ENCODE results near the gene SASS6.
"Not testable (repeated sequence)": the region's sequence is repeated elsewhere in the genome, so short reads cannot be mapped to it uniquely, and the experiment has no call there.

Gene SASS6

DNA sequence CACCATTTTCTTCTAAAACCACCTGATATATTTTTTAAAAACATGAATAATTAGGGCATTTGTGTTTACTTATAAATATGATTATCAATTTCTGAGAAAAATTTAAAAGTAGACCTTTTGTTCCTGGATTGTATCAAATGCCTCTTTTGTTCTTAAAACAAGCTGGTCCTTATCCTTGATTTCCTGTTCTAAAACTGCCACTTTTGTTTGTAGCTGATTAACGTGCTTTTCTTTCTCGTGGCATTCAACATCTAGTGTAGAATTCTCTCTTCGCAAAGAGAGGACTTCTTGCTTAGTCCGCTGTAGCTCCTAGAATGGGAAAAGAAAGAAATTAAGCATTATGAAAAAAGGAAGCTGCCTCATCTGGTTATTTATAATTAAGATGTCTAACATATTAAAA lies 25.0 kb downstream of the SASS6 start:
- DNase-seq (ENCODE audit: low read depth): no peak

DNA sequence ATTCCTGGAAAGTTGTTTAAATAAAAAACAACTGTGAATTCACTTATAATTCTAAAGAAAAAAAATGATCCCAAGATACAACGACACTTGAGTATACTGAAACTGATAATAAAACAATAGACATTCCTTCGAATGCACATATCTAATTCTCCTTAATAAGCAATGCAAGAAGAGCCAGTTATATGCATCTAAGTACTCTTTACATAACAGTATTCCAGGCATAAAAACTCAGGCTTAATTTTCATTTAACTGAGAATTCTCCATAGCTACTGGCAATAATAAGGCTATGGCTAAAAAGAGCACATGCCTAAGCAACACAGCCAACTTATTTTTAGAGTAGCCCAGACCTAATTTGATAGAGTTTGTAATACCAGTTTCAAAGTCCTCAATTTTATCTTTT lies 31.2 kb downstream of the SASS6 start:
- DNase-seq (ENCODE audit: low read depth): no peak

GRCh38 chr1:100100202-100100601 lies 32.5 kb downstream of the SASS6 start:
- DNase-seq (ENCODE audit: low read depth): no peak

GRCh38 chr1:100090471-100090870 lies 42.3 kb downstream of the SASS6 start:
- no peak for DNase-seq (ENCODE audit: low read depth)

GRCh38 chr1:100089082-100089481 lies 43.6 kb downstream of the SASS6 start:
- no peak for DNase-seq (ENCODE audit: low read depth)

- DNase-seq (ENCODE audit: low read depth): no peak
Observed at GRCh38 chr1:100087396-100087795, 45.3 kb downstream of the SASS6 start.

DNA sequence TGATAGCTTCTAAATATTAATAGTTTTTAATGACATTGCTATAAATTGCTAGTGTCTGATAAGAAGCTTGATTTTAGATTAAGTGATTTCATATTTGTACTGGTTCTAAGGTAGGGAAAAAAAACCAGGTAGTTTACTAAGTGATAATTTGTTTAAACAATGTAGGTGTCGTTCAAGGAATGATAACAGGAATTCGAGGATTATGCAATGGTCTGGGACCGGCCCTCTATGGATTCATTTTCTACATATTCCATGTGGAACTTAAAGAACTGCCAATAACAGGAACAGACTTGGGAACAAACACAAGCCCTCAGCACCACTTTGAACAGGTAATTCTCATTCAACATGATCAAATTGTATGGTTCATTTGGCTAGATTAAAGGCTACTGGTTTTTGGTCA lies 52.4 kb downstream of the SASS6 start:
- DNase-seq (ENCODE audit: low read depth): no peak

GRCh38 chr1:100077531-100077930 lies 55.2 kb downstream of the SASS6 start:
- no peak for DNase-seq (ENCODE audit: low read depth)

- DNase-seq (ENCODE audit: low read depth): no peak
Observed at GRCh38 chr1:100076744-100077143, 56.0 kb downstream of the SASS6 start.

DNA sequence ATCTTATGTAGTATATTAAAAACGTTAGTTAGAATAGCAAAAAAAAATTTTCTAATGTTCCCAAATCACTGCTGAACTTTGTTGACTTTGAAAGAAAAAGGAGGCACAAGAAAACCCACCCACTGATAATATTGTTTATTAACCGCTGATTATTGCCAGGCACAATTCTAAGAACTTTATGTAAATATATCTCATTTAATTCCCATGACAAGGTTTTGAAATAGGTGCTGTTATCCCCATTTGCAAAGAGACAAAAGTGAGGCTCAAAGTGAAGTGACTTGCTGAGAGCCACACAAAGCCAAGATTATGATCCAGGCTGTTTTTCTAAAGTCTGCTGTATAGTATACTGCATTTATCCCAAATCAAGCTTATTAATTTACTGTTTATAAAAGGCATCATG lies 56.4 kb downstream of the SASS6 start:
- no peak for DNase-seq (ENCODE audit: low read depth)

DNA sequence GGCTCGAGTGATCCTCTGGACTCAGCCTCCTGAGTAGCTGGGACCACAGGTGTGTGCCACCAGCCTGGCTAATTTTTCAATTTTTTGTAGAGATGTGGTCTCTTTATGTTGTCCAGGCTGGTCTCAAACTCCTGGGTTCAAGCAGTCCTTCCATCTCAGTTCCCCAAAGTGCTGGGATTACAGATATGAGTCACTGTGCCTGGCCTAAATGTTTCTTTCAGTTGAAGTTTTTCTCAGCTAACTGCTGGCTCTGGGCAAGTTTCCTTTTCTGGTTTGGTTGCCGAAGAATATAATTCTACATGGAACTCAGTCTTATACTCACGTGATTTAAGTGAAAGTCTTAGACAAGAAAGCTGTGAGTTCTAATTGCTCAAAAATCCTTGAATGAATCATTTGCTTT lies 57.0 kb downstream of the SASS6 start:
- no peak for DNase-seq (ENCODE audit: low read depth)

- no peak for DNase-seq (ENCODE audit: low read depth)
Observed at GRCh38 chr1:100074604-100075395, 57.9 kb downstream of the SASS6 start.

DNA sequence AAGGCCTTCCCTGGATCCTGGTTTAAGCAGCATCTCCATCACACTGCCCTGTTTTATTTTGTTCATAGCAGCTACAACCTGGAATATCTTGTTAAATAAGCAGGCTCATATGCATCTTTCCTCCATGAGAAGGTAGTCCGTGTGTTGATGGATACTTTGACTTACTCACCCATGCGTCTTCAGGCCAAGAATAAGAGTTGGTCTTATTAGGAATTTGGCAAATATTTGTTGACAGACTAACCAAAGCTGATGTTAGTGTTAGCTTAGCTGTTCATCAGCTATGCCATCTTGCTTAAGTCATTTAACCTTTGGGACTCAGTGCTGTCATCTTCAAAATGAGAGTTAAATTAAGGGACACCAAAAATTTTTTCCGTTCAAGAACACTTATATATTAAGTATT lies 59.2 kb downstream of the SASS6 start:
- no peak for DNase-seq (ENCODE audit: low read depth)

DNA sequence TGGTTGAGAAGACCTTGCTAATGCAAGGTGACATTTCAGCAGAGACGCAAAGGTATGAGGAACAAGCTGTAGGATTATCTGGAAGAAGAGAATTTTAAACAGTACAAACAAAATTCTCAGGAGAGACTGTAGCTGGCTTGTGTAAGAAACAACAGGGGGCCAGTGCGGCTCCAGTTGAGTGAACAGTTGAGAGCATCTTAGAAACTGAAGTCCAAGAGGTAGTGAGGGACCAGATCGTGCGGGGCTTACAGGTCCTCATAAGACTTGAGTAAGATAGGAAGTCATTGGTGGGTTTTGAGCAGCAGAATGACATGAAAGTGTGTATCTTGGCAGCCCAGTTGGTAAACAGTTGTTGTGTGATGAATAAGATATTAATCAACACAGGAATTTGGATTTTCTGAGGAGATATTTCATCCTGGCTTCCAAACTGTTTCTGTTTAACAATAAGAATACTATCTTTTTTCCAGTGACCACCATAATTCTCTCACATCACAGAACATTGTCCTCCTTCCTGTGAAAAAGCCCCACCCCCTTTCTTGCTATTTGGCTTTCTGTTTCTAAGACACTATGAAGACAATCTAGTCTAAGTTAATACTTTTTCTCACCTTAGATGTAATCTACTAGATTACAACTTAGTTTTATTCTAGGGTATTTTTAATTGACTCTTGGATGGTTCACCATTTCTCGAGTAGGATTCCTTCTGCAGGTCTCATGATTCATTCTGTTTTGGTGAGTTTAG lies 62.4 kb downstream of the SASS6 start:
- no peak for DNase-seq (ENCODE audit: low read depth)

DNA sequence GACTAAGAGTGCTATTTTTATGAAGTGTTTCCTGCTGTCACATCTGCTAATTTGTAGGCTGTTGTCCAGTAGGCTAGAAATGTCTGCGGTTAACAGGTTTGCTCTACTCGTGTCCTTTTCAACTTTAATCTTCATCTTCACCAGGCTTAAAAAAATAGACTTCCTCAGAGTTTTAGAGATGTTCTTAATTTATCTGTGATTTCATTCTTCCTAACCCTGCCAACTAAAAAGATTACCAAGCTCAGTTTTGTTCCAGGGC lies 66.8 kb downstream of the SASS6 start:
- no peak for DNase-seq (ENCODE audit: low read depth)

DNA sequence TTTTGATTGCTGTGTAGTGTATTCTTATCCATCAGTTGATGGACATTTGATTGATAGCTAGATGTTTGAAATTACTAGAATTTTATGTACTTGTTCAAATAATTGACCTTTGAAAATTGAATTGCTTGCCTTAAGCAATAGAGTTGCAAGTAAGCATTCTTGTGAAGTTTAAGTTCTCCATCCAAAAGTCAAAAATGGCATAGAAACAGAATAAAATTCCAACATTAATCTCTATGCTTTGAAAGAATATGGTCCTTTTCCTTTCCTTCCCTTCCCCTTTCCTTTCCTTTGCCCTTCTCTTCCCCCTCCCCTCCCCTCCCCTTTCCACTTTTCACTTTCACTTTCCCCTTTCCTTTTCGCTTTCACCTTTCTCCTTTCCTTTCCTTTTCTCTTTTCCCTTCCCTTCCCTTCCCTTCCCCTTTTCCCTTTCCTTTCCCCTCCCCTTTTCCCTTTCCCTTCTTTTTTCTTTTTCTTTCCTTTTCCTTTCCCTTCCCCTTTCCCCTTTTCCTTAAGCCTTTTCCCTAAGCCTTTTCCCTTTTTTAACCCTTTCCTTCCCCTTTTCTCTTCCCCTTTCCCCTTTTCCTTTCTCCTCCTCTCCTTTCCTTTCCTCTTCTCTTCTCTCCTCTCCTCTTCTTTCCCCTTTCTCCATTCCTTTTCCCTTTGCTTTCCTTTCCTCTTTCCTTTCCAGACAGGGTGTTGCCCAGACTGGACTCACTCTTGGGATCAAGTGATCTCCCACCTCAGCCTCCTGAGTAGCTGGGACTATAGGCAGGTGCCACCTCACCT lies 67.4 kb downstream of the SASS6 start:
- DNase-seq (ENCODE audit: low read depth): no peak

DNA sequence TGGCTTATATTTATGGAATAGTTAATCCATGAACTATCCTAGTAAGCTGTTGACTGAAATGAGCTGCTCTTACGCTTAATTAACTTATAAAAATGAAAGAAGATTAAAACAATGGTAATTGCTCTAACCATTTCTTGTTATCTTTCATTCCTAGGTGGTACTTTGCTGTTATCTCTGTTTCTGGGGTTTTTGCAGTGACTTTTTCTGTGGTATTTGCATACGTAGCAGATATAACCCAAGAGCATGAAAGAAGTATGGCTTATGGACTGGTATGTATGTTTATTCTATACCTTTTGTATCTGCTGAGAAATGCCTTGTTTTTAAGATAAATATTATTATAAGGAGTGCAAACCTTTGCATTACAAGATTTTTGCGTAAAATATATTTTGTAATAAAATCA lies 71.0 kb downstream of the SASS6 start:
- DNase-seq (ENCODE audit: low read depth): no peak

GRCh38 chr1:100053727-100054126 lies 79.0 kb downstream of the SASS6 start:
- no peak for DNase-seq (ENCODE audit: low read depth)

DNA sequence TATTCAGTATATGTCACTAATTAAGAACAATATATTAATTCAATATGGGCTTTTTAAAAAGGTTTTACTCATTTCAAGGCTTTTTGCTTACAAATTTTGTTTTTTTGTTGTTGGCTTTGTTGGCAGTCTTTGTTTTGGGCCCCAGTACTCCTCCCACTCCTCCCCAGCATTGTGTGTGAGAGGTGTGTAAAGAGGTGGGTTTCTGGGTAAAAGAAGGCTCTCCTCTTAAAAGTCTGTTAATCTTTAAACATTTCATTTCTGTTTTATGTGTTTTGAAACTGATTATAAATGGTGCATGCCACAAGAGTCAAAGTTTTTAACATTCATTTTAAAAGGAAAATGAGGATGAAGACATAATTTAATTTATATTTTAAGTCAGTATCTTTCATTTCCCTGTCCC lies 79.6 kb downstream of the SASS6 start:
- DNase-seq (ENCODE audit: low read depth): no peak

- DNase-seq (ENCODE audit: low read depth): no peak
Observed at GRCh38 chr1:100051893-100052292, 80.8 kb downstream of the SASS6 start.

GRCh38 chr1:100051401-100051800 lies 81.3 kb downstream of the SASS6 start:
- no peak for DNase-seq (ENCODE audit: low read depth)

DNA sequence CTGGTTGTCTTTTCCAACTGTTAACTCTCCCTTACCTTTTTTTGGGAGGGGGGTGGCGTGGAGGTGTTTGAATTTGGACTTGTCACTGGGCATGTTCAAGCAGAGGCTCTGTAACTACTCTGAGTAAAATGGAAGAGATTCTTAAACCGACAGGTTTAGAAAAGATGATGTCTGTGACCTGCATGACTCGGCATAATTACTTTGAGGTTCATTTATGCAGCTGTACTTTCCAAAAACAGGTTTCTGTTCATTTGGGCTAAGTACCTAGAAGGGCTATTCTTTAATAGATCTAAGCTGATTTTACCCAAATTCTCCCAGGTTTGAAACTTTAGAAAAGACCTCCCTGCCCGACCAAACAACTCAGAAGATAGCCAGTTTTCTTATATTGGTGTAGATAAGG lies 82.6 kb downstream of the SASS6 start:
- no peak for DNase-seq (ENCODE audit: low read depth)

- DNase-seq (ENCODE audit: low read depth): not testable (repeated sequence)
Observed at GRCh38 chr1:100047235-100047708, 85.5 kb downstream of the SASS6 start.

Measured in stimulated activated CD4-positive, alpha-beta T cell treated with anti-CD3 and anti-CD28 coated beads, Interleukin-2, amount 100 ng/mL, for 4 hours (primary cell).